GM12878 (cell line): ENCODE results near the gene STAMBP. TPM values are rescaled to one million over a fixed set of nuclear protein-coding genes. Genes with fewer than 3 reads are reported as not detected.

Source experiments
- ATAC-seq: fragments of 200-7000 bp; cut with Tn5 transposase; 3 replicates; pipeline ENCODE4 v1.9.1; 2020; ENCODE audit warnings: mild to moderate bottlenecking, moderate library complexity
- BruUV-seq: library from RNA; stranded (reverse); fragments of 400-500 nt; replicated peaks from 2 replicates; lab custom pipeline; 2021; lab: Mats Ljungman, UMichigan
- CTCF ChIA-PET: fragments of 300-600 bp; sonication (Branson Sonifier 250); formaldehyde crosslinking; extraction: SDS; loops from one replicate; lab custom pipeline; 2021; ENCODE audit warnings: inconsistent platforms; lab: Yijun Ruan, JAX
- POLR2A ChIA-PET: fragments of 350-600 bp; formaldehyde crosslinking; extraction: SDS; loops from one replicate; lab custom pipeline; 2021; ENCODE audit warnings: inconsistent platforms; lab: Charles Lee
- RAD21 ChIA-PET: fragments of 300-600 bp; sonication (Branson Sonifier 250); formaldehyde crosslinking; loops from one replicate; lab custom pipeline; 2023; ENCODE audit warnings: antibody characterized with exemption; ENCODE audit not compliant: unreplicated experiment; lab: Charles Lee
- SMC1A ChIA-PET: fragments of 300-600 bp; sonication (Branson Sonifier 250); formaldehyde crosslinking; loops from one replicate; lab custom pipeline; 2023; ENCODE audit not compliant: unreplicated experiment, uncharacterized antibody; lab: Charles Lee
- DNase-seq: peaks from one replicate; pipeline ENCODE4 v3.0.0-alpha.2; 2011; ENCODE audit warnings: low read depth, low spot score
- FAIRE-seq: peaks from 3 replicates; lab custom pipeline; 2011; peaks lifted over from hg19 to GRCh38; lab: Jason Lieb, UNC
- H2AFZ ChIP-seq: 2 replicates; pipeline ENCODE4 v1.6.0; 2011; ENCODE audit warnings: low read depth, low read length, control low read depth; ENCODE audit not compliant: control insufficient read depth
- H3K27ac ChIP-seq: 2 replicates; pipeline ENCODE4 v1.5.1; 2011; ENCODE audit warnings: control low read depth; ENCODE audit not compliant: control insufficient read depth, insufficient read depth
- H3K27me3 ChIP-seq, 2 experiments: replicated peaks in 1 of 2; 2 replicates each; pipeline versions ENCODE4 v1.6.0 to v1.6.1; 2011; ENCODE audit warnings: low read length in 1 of 2; ENCODE audit not compliant: control insufficient read depth in 2 of 2, insufficient read depth in 2 of 2
- H3K36me3 ChIP-seq, 2 experiments: 2 replicates each; pipeline ENCODE4 v1.5.1; 2011; ENCODE audit warnings: low read length in 1 of 2; ENCODE audit not compliant: control insufficient read depth in 2 of 2, insufficient read depth in 2 of 2
- H3K4me1 ChIP-seq: 2 replicates; pipeline ENCODE4 v1.6.1; 2011; ENCODE audit warnings: mild to moderate bottlenecking, low read length, moderate library complexity, mixed read lengths; ENCODE audit not compliant: control insufficient read depth, insufficient read depth
- H3K4me2 ChIP-seq: 2 replicates; pipeline ENCODE4 v1.6.0; 2011; ENCODE audit warnings: control low read depth; ENCODE audit not compliant: control insufficient read depth, insufficient read depth
- H3K4me3 ChIP-seq: fragments of 200-600 bp; sonication (generic); 2 replicates; pipeline ENCODE4 v1.5.1; 2016
- H3K79me2 ChIP-seq: 2 replicates; pipeline ENCODE4 v1.6.0; 2011; ENCODE audit warnings: low read length; ENCODE audit not compliant: control insufficient read depth, insufficient read depth
- H3K9ac ChIP-seq: 2 replicates; pipeline ENCODE4 v1.8.0; 2011; ENCODE audit warnings: low read length, control low read depth, mixed read lengths; ENCODE audit not compliant: control insufficient read depth, insufficient read depth
- H3K9me3 ChIP-seq: replicated peaks from 3 replicates; pipeline ENCODE4 v1.5.1; 2011; ENCODE audit warnings: mild to moderate bottlenecking, low read length; ENCODE audit not compliant: control insufficient read depth, insufficient read depth
- H4K20me1 ChIP-seq: 2 replicates; pipeline ENCODE4 v1.6.0; 2011; ENCODE audit not compliant: control insufficient read depth, insufficient read depth
- FOS ChIP-seq: IDR thresholded peaks from 3 replicates; pipeline ENCODE4 v1.6.1; 2011; ENCODE audit warnings: borderline replicate concordance; ENCODE audit not compliant: insufficient read length; ENCODE audit errors: extremely low read depth
- FOXM1 ChIP-seq: IDR thresholded peaks from 2 replicates; pipeline ENCODE4 v1.6.1; 2012; ENCODE audit warnings: low read depth, mild to moderate bottlenecking, inconsistent platforms, low read length, moderate library complexity
- MYC ChIP-seq: IDR thresholded peaks from 2 replicates; pipeline ENCODE4 v1.6.1; 2011; ENCODE audit warnings: mild to moderate bottlenecking, low read length, moderate library complexity, inconsistent platforms; ENCODE audit not compliant: insufficient read depth, insufficient replicate concordance, insufficient read length, severe bottlenecking
- POLR2A ChIP-seq: IDR thresholded peaks from 2 replicates; pipeline ENCODE4 v1.6.1; 2011; ENCODE audit warnings: low read depth, mild to moderate bottlenecking, low read length
- RUNX3 ChIP-seq: IDR thresholded peaks from 2 replicates; pipeline ENCODE4 v1.6.1; 2012; ENCODE audit warnings: low read length, inconsistent platforms
- WGBS: methylation state at CpG from one replicate; pipeline ENCODE4 v1.1.6; 2016; ENCODE audit warnings: low lambda C conversion rate; ENCODE audit not compliant: insufficient replicate concordance, insufficient coverage; ENCODE audit errors: missing lambda C conversion rate; 5-methylcytosine and 5-hydroxymethylcytosine counted together
- in situ Hi-C: fragments of 300-500 bp; cut with MboI; formaldehyde crosslinking; loops from 9 replicates; pipeline ENCODE4 v1.14.3; 2018; ENCODE audit warnings: mixed read lengths
- intact Hi-C: fragments of 100-400 bp; cut with micrococcal nuclease; formaldehyde crosslinking; loops from one replicate; pipeline ENCODE4 v1.14.2; 2022; ENCODE audit not compliant: unreplicated experiment
- polyA plus RNA-seq, 11 experiments: library from polyadenylated mRNA; depleted of rRNA in 4 of 11; unstranded in 6 of 11; stranded (reverse) in 5 of 11; fragments of >200 nt; fragmentation: Nextera tagmentation in 4 of 11; fragmentation: Illumina TruSeq in 1 of 11; extraction: Ambion mirVana in 4 of 11; extraction: Trizol in 1 of 11; gene quantifications; 1 replicate in 1 of 11; 2 replicates in 10 of 11; pipeline versions ENCODE4 v1.2.1 to v1.2.3, GENCODE V29; 2011 to 2016; ENCODE audit warnings: inconsistent platforms in 2 of 11, missing spikeins in 2 of 11, low read depth in 1 of 11
- total RNA-seq, 4 experiments: library from RNA; depleted of rRNA in 3 of 4; stranded (reverse); fragments of >200 nt in 3 of 4; fragmentation: Illumina TruSeq in 1 of 4; extraction: Trizol in 1 of 4; gene quantifications; 2 replicates each; pipeline versions ENCODE4 v1.2.1 to v1.2.3, GENCODE V29; 2013 to 2021
- TF ChIP-seq, protein P1 (sequence below): fragments of 450-650 bp; IDR thresholded peaks from 2 replicates; pipeline ENCODE4 v1.6.1; 2017; ENCODE audit warnings: mild to moderate bottlenecking

STAMBP gene
- total and polyA plus RNA-seq, 10 of the 15 experiments (the other 5 are each of a cell fraction or from before 2014, with no cell fraction given) = 38.9 to 84.1 (median 69.7) TPM

DNA sequence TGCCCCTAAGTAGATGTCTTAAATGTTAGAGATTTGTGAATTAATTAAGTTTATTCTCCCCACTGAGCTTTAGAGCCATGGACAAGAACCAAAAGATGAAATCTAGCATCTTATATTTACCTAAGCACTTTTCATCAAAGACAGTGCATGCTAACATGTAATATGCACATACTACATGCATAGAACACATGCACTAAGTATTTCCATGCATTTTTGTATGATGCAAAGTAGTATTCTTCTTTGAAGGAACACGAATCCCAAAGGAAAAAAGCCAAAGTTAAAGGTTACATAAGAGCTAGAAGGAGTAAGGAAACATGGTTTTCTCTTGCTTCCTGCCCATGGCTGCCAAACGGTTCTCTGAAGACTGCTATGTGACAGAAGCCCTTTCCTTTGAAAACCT is 15.3 kb downstream of the STAMBP start:
- Histone ChIP-seq H3K4me3 (no peak overlapping the region), H3K4me1 (no peaks in the 10 kb centered on the region), H3K27ac (no peak overlapping the region), H3K27me3 (no peaks in the 10 kb centered on the region), H3K9me3 (no peaks in the 10 kb centered on the region), H2AFZ (no peak overlapping the region), H3K4me2 (no peak overlapping the region)
- no TSS peak for BruUV-seq
- in situ Hi-C loops = no loop called here
- FAIRE-seq = no peak
- no peak for ATAC-seq
- RAD21 ChIA-PET = no interaction called here
- TF ChIP-seq, protein P1, sequence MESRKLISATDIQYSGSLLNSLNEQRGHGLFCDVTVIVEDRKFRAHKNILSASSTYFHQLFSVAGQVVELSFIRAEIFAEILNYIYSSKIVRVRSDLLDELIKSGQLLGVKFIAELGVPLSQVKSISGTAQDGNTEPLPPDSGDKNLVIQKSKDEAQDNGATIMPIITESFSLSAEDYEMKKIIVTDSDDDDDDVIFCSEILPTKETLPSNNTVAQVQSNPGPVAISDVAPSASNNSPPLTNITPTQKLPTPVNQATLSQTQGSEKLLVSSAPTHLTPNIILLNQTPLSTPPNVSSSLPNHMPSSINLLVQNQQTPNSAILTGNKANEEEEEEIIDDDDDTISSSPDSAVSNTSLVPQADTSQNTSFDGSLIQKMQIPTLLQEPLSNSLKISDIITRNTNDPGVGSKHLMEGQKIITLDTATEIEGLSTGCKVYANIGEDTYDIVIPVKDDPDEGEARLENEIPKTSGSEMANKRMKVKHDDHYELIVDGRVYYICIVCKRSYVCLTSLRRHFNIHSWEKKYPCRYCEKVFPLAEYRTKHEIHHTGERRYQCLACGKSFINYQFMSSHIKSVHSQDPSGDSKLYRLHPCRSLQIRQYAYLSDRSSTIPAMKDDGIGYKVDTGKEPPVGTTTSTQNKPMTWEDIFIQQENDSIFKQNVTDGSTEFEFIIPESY = no peak
- TF ChIP-seq RUNX3 (no peak), POLR2A (no peak), FOS (no peak)
- TF ChIP-seq, all 136 proteins: peak for 0
- DNase-seq = no peak
- intact Hi-C loops = no loop called here
- SMC1A ChIA-PET = interaction anchor here (1.2 to 1.4 kb wide), 3 partner anchors 15 to 22 kb away, joined by 3 to 5 read pairs (median 5); partner anchors contain the start of gene STAMBP
- 46% methylated on average over 2 of the region's 2 CpGs for WGBS
- POLR2A ChIA-PET = no interaction called here
- Histone ChIP-seq H4K20me1 (no peaks in the 10 kb centered on the region), H3K9ac (no peak overlapping the region), H3K79me2 (no peaks in the 10 kb centered on the region; the same call in 1 of the 2 replicates), H3K36me3 (peaks cover 5 to 32% of the 10 kb centered on the region in 2 experiments)
- CTCF ChIA-PET = interaction anchor here (0.9 to 4.3 kb wide), 4 partner anchors 10 to 491 kb away, joined by 3 to 24 read pairs (median 12); partner anchors contain the start of gene STAMBP

DNA sequence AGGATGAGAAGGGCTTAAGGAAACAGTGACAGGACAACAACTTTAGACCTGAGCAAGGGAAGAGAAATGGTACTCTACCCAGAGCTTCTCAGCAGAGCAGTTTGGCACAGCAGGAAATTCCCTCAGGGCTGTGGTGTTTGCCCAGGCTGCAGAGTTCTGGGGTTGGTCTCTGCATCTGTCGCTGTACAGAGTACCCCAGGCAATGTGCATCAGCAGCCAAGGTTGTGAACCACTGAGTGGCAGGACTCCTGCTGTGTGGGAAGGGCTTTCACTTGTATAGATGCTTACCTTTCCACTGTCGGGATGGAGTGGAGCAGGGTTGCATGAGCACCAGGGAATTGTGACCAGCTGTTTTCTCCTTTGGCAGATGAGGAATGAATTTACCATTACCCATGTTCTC is 21.2 kb downstream of the STAMBP start:
- WGBS = 97% methylated on average over 2 of the region's 2 CpGs
- SMC1A ChIA-PET = no interaction called here
- Histone ChIP-seq H2AFZ (no peak overlapping the region), H3K27me3 (no peaks in the 10 kb centered on the region), H3K4me1 (no peaks in the 10 kb centered on the region), H3K4me2 (no peak overlapping the region), H4K20me1 (no peaks in the 10 kb centered on the region), H3K36me3 (peaks cover 9 to 39% of the 10 kb centered on the region in 2 experiments), H3K4me3 (no peak overlapping the region), H3K27ac (no peak overlapping the region), H3K79me2 (no peaks in the 10 kb centered on the region), H3K9me3 (no peaks in the 10 kb centered on the region), H3K9ac (no peak overlapping the region)
- no peak for TF ChIP-seq FOXM1
- no peak for TF ChIP-seq MYC
- BruUV-seq = no TSS peak
- DNase-seq (no peak), FAIRE-seq (no peak), ATAC-seq (no peak)
- RAD21 ChIA-PET = no interaction called here
- in situ Hi-C loops = no loop called here
- intact Hi-C loops = no loop called here
- POLR2A ChIA-PET = no interaction called here
- CTCF ChIA-PET = no interaction called here
